GM12873 (cell line): ENCODE measurements around the gene PSAP.

ENCODE experiments used
- TF ChIP-seq, protein P1 (sequence below): IDR thresholded peaks from 2 replicates; pipeline ENCODE4 v1.5.1; 2012; ENCODE audit warnings: low read depth, mild to moderate bottlenecking, moderate library complexity, low read length, control low read depth; ENCODE audit not compliant: insufficient read depth; ENCODE audit errors: missing control alignments

Gene PSAP

DNA sequence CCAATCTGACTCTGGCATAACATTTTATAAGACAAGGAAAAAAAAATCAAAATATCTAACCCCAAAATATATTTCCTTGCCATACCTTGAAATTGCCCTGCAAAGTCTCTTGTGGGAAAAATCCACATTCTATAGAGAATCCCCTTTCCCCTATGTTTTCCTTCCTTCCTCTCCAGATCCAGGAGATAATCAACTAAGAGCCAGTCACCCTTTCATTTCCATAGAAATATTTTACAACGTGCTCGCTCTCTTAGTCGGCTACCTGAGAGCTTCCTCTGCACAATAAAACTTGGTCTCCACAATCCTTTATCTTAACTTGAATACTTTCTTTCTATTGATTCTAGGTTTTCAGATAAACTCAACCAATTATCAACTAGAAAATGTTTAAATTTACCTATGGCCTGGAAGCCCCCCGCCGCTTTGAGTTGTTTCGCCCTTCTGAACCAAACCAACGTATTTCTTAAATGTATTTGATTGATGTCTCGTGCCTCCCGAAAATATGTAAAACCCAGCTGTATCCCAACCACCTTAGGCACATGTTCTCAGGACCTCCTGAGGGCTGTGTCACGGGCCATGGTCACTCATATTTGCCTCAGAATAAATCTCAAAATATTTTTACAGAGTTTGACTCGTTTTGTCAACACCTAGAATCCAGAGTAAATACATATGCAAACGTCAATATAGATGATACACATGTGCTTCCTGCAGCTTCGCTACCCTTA lies 869 bp downstream of the PSAP start:
- TF ChIP-seq, protein P1, sequence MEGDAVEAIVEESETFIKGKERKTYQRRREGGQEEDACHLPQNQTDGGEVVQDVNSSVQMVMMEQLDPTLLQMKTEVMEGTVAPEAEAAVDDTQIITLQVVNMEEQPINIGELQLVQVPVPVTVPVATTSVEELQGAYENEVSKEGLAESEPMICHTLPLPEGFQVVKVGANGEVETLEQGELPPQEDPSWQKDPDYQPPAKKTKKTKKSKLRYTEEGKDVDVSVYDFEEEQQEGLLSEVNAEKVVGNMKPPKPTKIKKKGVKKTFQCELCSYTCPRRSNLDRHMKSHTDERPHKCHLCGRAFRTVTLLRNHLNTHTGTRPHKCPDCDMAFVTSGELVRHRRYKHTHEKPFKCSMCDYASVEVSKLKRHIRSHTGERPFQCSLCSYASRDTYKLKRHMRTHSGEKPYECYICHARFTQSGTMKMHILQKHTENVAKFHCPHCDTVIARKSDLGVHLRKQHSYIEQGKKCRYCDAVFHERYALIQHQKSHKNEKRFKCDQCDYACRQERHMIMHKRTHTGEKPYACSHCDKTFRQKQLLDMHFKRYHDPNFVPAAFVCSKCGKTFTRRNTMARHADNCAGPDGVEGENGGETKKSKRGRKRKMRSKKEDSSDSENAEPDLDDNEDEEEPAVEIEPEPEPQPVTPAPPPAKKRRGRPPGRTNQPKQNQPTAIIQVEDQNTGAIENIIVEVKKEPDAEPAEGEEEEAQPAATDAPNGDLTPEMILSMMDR = no peak

DNA sequence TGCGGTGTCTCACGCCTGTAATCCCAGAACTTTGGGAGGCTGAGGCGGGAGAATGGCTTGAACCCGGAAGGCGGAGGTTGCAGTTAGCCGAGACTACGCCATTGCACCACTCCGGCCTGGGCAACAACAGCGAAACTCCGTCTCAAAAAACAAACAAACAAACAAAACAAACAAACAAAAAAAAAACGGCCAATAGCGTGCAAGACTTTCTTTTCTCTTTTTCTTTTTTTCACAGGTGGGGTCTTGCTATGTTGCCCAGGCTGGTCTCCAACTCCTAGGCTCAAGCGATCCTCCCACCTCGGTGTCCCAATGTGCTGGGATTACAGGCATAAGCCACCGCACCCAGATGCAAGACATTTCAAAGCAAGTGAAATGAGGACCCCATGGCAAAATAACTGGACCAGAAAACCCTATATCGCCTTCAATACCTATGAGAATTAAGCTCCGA lies 1.6 kb downstream of the PSAP start:
- TF ChIP-seq, protein P1 = no peak

DNA sequence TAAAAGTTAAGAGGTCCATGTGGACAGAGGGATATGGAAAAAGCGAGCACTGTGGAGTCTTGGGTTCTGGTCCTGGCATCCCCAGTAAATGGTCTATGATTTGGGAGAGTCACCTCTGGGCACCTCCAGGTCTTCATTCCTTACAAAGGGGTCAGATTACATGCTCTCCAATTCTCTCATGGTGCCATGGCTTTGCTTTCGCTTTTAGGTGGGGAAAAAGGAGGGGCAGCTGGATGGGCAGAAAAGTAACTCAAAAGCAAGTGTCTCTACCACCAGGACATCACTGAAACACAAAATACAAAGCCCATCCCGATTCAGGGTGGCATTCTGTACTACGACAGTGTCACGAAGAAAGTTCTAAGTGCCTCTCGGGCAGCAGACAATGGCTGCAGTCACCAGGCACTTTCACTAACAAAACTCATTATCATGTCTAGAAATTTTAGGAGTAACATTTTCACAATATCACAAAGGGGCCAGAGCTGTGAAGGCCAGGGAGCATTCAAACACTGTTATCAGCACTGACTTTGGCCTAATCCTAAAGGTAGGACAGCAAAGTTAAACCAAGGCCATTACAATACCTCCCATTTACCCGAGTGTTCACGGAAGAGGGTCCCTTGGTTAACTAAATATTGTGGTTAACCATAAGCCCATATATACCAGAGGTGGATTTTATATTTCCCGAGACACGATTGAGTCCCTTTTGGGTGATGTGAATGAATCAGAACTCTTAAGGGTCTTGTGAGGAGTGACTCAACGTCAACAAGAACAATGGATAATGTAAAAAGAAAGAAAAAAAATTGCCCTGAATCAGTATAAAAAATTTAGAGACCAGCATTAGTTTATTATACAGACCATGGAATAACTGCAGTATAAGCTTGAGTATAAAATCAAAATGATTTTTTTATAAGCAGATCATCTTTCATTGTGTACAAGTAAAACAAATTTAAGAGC lies 2.5 kb downstream of the PSAP start:
- TF ChIP-seq, protein P1 = no peak

DNA sequence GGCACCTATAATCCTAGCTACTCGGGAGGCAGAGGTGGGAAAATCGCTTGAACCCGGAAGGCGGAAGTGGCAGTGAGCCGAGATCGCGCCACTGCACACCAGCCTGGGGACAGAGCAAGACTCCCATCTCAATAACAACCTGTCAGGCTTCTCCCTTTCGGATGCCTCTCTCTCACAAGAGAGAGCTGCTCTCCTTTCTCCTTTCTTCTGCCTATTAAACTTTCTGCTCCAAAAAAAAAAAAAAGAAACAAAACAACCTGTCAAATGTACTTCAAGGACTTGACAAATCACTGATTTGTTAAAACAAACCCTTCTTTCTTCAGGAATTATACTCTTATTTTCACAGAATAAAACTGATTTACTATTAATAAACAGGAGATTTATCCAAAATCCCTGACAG lies 3.6 kb downstream of the PSAP start:
- TF ChIP-seq, protein P1 = no peak

DNA sequence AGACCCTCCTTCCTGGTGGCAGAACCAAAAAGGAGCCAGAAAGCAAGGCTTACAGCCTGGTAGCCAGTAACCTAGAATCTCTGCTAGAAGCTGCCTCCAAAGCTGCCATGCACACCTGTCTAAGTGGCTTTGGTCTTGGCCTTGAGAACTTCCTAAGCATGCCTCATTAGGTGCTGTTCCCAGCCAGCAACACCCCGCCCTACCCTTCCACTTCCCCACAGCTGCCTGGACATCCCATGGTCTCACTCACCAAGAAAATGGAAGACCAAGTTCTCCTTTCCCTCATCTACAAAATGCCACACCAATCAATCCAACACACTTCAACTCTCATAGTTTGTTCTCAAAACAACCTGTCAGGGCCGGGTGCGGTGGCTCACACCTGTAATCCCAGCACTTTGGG lies 4.2 kb downstream of the PSAP start:
- TF ChIP-seq, protein P1 = no peak

DNA sequence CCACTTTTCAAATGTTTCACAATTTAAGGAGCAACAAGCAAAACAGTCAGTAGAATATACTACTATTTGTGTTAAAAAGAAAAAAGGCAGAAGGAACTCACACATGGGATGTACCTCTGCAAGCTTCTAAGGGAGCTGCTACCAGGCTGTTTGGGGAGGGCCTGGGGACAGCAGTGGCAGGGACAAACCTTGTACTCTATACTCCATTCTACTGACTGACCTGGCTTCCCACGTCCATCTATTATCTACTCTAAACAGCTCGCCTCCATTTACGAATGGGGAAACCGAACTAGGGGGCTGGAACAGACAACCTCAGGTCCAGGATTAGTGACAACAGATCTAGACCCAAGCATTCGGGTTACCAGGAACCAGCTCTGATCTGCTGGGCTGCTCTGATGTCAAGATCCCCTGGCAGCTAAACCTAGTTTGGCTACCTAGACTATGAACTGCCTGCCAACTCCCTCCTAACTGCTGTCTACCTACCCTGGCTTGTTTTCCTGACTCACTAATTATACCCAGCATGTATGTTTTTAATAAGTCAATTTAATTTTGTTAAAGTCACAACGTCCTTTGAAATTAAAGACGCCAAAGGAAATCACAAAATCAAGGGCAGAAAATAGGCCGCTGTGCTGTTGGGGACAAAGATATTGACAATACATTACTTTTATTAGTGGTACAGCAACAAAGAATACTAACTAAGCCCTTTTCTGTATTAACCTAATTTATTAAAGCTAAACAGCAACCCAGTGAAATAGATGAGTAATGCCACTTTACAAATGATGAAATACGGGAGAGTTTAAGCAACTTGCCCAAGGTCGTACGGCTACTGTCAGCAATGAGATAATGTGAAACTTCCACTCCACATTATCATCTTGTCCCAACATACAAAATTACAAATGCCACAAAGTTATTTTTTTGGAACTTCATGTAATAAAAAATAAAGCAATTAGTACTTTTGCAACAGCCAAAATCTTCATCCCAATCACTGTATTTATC lies 5.3 kb downstream of the PSAP start:
- TF ChIP-seq, protein P1 = no peak
